Measurements from ENCODE around the gene ZNF524. TPM values are rescaled to one million over a fixed set of nuclear protein-coding genes. Genes with fewer than 3 reads are reported as not detected.
"Not testable (repeated sequence)": the region's sequence is repeated elsewhere in the genome, so short reads cannot be mapped to it uniquely, and the experiment has no call there.

Gene ZNF524
- total RNA-seq, 1 donor from 2014 or later: 6.3 TPM

DNA sequence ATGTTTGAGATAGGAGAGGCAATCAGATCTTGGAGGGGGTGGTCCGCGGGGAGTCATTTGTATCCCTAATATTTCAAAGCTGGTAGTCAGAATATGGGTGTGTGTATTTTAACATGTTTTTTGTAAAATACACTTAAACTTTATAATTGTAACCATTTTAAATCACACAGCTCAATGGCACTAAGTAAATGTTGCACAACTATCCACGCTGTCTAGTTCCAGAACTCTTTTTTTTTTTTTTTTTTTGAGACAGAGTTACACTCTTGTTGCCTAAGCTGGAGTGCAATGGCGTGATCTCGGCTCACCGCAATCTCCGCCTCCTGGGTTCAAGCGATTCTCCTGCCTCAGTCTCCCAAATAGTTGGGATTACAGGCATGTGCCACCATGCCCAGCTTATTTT is 16.2 kb upstream of the ZNF524 start:
- H2AFZ ChIP-seq (ENCODE audit: low read depth, low read length); H3K9ac ChIP-seq (ENCODE audit: low read length); H4K20me1 ChIP-seq (ENCODE audit: insufficient read depth, low read length); H3K27me3 Mint-ChIP-seq (ENCODE audit: low read depth, unreplicated experiment); H3K27ac ChIP-seq (ENCODE audit: low read depth, low read length); H3K4me3 ChIP-seq (ENCODE audit: insufficient read depth, low read depth, low read length); H3K4me3 Mint-ChIP-seq (ENCODE audit: unreplicated experiment); FAIRE-seq; H3K27ac Mint-ChIP-seq (ENCODE audit: unreplicated experiment); H3K4me2 ChIP-seq (ENCODE audit: low read length); H3K9me3 Mint-ChIP-seq (ENCODE audit: unreplicated experiment); H3K36me3 ChIP-seq (ENCODE audit: insufficient read depth, low read length); H3K9me3 ChIP-seq (ENCODE audit: insufficient read depth, low read depth, low read length); H3K36me3 Mint-ChIP-seq (ENCODE audit: low read depth, unreplicated experiment); DNase-seq (ENCODE audit: low read depth); H3K27me3 ChIP-seq (ENCODE audit: insufficient read depth, low read length): not testable (repeated sequence)
- peaks cover 31% of the 10 kb centered on the region for H3K4me1 Mint-ChIP-seq (ENCODE audit: low read depth, unreplicated experiment)
- Histone ChIP-seq H3K4me1 (ENCODE audit: insufficient read depth, low read length) (peaks cover 21% of the 10 kb centered on the region), H3K79me2 (ENCODE audit: insufficient read depth, low read length) (peaks cover 22% of the 10 kb centered on the region)

DNA sequence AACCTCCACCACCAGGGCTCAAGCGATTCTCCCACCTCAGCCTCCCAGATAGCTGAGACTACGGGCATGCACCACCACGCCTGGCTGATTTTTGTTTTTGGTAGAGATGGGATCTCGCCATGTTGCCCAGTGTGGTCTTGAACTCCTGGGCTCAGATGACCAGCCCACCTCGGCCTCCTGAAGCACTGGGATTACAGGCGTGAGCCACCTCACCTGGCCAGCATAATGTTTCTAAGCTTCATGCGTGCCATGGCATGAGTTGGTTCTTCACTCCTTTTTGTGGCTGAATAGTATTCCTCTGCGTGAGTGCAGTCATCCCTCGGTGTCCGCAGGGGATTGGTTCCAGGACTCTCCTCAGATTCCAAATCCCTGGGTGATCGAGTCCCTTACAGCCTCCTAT is 15.2 kb upstream of the ZNF524 start:
- Mint-ChIP-seq H3K36me3 (ENCODE audit: low read depth, unreplicated experiment) (no peaks in the 10 kb centered on the region), H3K27ac (ENCODE audit: unreplicated experiment) (peak overlapping the region; percentile 82), H3K4me1 (ENCODE audit: low read depth, unreplicated experiment) (peaks cover 27% of the 10 kb centered on the region), H3K4me3 (ENCODE audit: unreplicated experiment) (no peak overlapping the region), H3K27me3 (ENCODE audit: low read depth, unreplicated experiment) (no peaks in the 10 kb centered on the region), H3K9me3 (ENCODE audit: unreplicated experiment) (no peaks in the 10 kb centered on the region)
- Histone ChIP-seq H2AFZ (ENCODE audit: low read depth, low read length) (no peak overlapping the region), H3K4me3 (ENCODE audit: insufficient read depth, low read depth, low read length) (no peak overlapping the region), H3K9me3 (ENCODE audit: insufficient read depth, low read depth, low read length) (no peaks in the 10 kb centered on the region), H3K9ac (ENCODE audit: low read length) (no peak overlapping the region), H3K4me1 (ENCODE audit: insufficient read depth, low read length) (peaks cover 21% of the 10 kb centered on the region), H4K20me1 (ENCODE audit: insufficient read depth, low read length) (peaks cover 1% of the 10 kb centered on the region), H3K27me3 (ENCODE audit: insufficient read depth, low read length) (no peaks in the 10 kb centered on the region), H3K79me2 (ENCODE audit: insufficient read depth, low read length) (peaks cover 13% of the 10 kb centered on the region), H3K36me3 (ENCODE audit: insufficient read depth, low read length) (no peaks in the 10 kb centered on the region), H3K4me2 (ENCODE audit: low read length) (peak overlapping the region; percentile 88), H3K27ac (ENCODE audit: low read depth, low read length) (no peak overlapping the region)
- DNase-seq (ENCODE audit: low read depth) (no peak), FAIRE-seq (no peak)
- TF ChIP-seq, protein P1, sequence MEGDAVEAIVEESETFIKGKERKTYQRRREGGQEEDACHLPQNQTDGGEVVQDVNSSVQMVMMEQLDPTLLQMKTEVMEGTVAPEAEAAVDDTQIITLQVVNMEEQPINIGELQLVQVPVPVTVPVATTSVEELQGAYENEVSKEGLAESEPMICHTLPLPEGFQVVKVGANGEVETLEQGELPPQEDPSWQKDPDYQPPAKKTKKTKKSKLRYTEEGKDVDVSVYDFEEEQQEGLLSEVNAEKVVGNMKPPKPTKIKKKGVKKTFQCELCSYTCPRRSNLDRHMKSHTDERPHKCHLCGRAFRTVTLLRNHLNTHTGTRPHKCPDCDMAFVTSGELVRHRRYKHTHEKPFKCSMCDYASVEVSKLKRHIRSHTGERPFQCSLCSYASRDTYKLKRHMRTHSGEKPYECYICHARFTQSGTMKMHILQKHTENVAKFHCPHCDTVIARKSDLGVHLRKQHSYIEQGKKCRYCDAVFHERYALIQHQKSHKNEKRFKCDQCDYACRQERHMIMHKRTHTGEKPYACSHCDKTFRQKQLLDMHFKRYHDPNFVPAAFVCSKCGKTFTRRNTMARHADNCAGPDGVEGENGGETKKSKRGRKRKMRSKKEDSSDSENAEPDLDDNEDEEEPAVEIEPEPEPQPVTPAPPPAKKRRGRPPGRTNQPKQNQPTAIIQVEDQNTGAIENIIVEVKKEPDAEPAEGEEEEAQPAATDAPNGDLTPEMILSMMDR (IDR thresholded peaks at IDR 0.05; ENCODE audit: insufficient read depth, low read depth, low read length): no peak
- no peak for TF ChIP-seq EZH2 (IDR thresholded peaks at IDR 0.05; ENCODE audit: insufficient read depth, low read length)

DNA sequence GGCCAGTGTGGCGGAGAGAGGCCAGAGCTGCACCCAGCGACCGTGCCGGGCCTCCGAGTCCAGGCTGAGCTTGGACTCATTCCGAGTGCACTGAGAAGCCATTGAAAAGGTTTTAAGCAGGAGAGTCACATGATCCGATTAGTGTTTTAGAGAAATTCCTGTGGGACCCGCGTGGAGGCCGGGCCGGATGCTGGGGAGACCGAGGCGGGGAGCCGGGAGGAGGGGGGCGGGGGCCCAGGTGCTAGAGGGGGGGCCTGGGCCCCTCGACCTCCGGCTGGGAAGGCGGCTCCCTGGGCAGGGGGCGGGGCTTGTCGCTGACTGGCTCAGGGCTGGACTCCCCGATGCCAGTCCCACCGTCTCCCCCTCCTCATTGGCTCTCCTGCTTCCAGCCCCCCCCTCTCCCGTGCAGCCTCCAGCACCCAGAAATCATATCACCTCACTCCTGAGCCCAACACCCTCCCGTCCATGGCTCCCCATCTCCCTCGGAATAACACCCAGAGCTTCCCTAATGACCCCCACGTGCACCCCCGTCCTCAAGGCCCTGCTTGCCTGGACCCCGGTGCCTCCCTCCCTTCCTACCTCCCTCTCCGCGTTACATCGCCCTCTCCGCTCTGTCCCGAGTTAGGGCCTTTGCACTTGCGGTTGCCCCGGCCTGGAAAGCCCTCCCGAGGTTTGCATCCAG is 14.3 kb upstream of the ZNF524 start:
- H3K9ac ChIP-seq (ENCODE audit: low read length): peak overlapping the region; percentile 70
- H2AFZ ChIP-seq (ENCODE audit: low read depth, low read length): peak overlapping the region; percentile 91
- H4K20me1 ChIP-seq (ENCODE audit: insufficient read depth, low read length): no peaks in the 10 kb centered on the region
- H3K9me3 Mint-ChIP-seq (ENCODE audit: unreplicated experiment): no peaks in the 10 kb centered on the region
- H3K27me3 ChIP-seq (ENCODE audit: insufficient read depth, low read length): no peaks in the 10 kb centered on the region
- peak overlapping the region; percentile 82 for H3K27ac Mint-ChIP-seq (ENCODE audit: unreplicated experiment)
- peak overlapping the region; percentile 88 for H3K4me2 ChIP-seq (ENCODE audit: low read length)
- DNase-seq (ENCODE audit: low read depth) (peak; percentile 63), FAIRE-seq (no peak)
- no peaks in the 10 kb centered on the region for H3K27me3 Mint-ChIP-seq (ENCODE audit: low read depth, unreplicated experiment)
- H3K9me3 ChIP-seq (ENCODE audit: insufficient read depth, low read depth, low read length): no peaks in the 10 kb centered on the region
- TF ChIP-seq, protein P1 (IDR thresholded peaks at IDR 0.05; ENCODE audit: insufficient read depth, low read depth, low read length): no peak
- no peak for TF ChIP-seq EZH2 (IDR thresholded peaks at IDR 0.05; ENCODE audit: insufficient read depth, low read length)
- peaks cover 4% of the 10 kb centered on the region for H3K79me2 ChIP-seq (ENCODE audit: insufficient read depth, low read length)
- H3K36me3 Mint-ChIP-seq (ENCODE audit: low read depth, unreplicated experiment): no peaks in the 10 kb centered on the region
- H3K4me1 ChIP-seq (ENCODE audit: insufficient read depth, low read length): peaks cover 21% of the 10 kb centered on the region
- no peaks in the 10 kb centered on the region for H3K36me3 ChIP-seq (ENCODE audit: insufficient read depth, low read length)
- H3K4me3 ChIP-seq (ENCODE audit: insufficient read depth, low read depth, low read length): peak overlapping the region; percentile 41
- H3K4me1 Mint-ChIP-seq (ENCODE audit: low read depth, unreplicated experiment): peaks cover 27% of the 10 kb centered on the region
- peak overlapping the region; percentile 60 for H3K4me3 Mint-ChIP-seq (ENCODE audit: unreplicated experiment)
- H3K27ac ChIP-seq (ENCODE audit: low read depth, low read length): no peak overlapping the region
